GM21447 (cell line): ENCODE measurements around the gene SATB2.

ENCODE experiments used
- ATAC-seq: cut with Tn5 transposase; IDR thresholded peaks from one replicate; pipeline ENCODE4 v1.9.1; 2021; ENCODE audit not compliant: unreplicated experiment

The SATB2 gene

DNA sequence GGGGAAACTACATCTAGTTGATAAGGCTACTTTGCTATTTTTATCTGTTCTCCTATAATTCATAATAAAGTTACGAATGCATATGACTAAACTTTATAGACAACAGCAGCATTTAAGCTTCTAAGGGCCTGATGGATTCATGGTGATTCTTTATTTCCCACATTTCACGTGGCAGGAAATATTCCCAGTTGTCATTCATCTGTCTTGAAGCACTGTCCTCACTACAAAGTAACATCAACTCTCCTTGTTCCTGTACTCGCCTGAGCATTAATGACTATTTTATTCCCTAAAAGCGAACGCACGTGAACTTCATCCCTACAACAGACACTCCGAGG lies 2.6 kb downstream of the SATB2 start:
- no peak for ATAC-seq

DNA sequence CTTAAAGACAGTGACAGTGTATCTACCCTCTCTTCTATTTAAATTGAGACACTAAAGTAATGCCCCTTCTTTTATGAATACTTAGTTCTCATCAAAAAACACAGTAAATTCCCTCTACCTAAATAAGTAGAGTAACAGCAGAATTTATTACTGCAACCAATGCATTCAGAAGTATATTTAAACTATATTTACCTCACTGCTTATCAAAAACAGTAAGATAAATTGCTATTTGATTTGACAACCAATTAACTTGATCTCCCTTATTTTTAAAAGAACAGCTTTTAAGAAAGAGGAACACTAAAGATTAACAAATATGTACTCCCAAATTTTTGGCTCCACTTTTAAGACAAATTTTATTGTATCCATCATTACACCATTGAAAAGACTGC lies 4.8 kb downstream of the SATB2 start:
- no peak for ATAC-seq

DNA sequence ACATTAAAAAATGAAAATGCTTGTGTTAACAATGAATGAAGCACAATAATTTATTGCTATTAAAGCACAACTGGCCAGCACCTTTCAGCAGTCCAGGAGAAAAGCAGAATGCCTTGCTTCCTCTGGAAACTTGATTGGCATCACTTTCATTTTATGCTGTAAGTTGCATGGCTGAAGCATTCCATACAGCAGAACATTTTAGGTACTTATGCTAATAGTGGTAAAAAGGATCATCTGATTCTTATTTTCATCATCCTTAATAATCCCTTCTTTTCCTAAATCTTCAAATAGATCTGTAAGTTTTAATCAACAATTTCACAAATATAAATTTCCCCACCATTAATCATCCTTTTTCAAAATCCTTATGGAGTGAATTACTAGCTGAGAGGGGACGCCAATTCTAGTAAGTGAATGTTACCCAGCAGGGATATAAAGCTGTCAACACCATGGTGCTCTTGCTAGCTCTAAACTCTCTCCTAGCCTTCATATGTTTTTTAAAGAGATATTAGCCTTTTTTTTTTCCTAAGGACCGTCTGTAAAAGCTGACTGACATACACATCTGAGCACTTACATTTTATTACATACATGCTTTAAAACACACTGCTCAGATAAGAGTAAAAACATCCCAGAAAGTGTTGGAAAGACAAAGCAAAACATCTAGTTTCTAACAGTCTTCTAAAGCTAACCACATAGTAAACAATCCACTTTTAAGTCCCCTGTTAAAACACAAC lies 5.3 kb downstream of the SATB2 start:
- no peak for ATAC-seq

DNA sequence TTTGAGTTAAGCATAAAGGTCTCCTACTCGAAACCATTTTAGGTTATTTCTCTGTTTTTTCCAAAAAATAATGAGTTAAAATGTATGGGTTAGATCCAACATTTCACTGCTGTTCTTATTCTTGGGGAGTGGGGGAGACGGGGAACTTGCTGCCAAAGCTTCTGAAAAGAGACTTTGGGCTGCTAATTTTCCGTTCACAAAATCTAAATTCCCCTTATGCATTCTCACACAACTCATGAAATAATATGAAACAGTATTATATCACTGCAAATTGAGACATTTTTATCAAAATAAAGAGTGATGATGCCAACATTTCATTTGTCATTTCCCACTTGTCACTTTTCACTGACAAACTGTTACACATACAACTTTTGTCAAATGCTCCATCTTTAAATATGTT lies 7.8 kb downstream of the SATB2 start:
- ATAC-seq: no peak

DNA sequence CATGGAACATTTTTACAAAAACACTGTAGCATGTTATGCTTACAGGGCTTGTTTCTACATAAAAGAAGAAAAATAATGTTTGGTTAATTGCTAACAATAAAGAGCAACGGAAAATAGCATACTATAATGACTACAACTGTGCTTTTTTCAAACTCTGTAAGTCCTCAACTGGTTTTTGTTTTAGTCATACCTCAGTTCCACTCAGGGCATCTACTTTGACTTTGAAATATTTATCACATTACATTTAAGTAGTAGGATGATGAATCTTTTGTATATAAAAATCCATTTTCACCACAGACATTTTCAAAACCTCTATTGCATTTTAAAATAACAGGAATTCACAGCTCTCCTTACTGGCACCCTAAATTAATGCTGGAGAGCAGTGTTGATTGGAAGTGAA lies 8.3 kb downstream of the SATB2 start:
- ATAC-seq: no peak

DNA sequence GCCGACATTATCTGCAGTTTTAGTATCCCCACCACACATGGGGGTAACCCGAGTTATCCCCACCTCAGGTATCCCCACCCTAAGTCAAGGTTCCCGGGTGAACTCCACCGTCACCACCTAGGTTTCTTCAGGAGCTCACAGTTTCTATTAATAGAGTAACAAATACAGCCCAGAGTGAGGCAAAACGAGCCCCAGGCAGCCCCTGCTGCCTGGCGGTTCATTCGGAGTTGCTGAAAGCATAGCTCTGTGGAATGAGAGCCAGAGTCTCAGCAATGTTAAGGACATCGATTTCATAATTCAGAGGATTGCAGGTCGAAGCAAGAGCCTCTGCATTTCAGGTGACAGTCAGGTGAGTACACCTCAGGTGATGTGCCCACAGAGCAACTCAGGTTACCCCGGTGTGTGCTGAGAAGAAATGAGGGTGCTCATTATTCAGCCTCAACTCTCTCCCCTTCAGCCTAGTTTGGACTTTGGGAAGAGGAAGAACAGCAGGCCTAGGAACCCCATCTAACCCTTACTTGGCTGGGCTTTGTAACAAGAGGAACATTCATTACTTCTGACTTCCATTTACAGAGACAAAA lies 10.7 kb downstream of the SATB2 start:
- no peak for ATAC-seq

DNA sequence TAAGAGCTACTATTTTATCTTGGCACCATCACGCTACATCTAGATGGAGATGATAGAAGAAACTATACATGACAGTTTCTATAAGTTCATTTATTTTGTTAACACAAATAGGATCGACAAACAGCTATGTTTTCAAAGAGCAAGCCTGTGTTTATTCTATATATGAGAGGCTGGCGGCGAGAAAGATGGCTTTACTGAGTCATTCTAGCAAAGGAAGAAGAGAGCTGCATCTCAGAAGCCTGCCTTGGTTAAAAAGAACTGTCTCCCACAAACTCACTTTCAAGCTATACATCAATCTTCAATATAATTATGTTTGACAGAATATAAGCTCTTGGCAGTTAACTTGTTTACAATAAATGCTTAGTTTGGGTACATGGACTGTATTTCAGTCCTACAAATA lies 13.0 kb downstream of the SATB2 start:
- ATAC-seq: no peak

DNA sequence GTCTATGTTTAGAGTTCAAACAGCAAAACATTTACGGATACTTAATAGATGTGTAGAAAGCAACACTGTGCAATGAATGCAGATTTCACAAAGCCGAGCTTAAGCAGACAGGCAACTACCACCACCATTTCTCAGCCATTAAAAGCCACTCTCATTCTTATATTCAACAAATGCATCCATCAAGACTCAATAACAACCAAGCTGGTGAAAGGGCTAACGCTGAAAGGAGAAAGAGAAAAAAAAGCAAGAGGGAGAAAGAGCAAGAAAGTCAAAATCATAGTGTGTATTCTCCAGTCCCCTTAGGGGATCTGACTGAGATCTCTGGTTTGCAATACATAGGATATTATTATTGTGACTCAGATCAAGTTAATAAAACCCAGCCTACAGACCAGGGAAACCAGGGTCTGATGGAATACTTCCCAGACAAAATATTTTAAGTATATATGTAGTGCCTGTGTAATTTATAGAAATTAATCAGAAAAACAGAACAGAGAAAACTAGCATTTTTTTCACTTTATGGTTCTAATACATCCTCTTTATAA lies 14.1 kb downstream of the SATB2 start:
- ATAC-seq: no peak

DNA sequence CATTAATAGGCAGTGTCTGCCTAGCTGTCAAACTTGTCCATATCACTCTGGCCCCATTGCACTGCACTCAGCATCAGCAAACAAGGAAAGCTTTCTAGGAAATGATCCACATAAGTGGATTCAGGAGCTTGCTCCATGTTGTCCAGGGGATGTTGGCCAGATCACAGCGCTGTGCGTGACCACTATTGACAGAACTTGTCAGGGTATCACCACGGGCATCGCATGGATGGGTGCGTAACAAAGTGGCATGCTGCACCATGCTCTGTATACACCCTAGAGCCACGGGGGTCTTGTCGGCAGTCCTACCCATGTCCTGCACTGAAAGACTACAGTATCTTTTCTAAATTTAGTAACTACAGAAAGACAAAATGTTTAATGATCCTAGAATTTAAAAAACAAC lies 15.6 kb downstream of the SATB2 start:
- no peak for ATAC-seq

DNA sequence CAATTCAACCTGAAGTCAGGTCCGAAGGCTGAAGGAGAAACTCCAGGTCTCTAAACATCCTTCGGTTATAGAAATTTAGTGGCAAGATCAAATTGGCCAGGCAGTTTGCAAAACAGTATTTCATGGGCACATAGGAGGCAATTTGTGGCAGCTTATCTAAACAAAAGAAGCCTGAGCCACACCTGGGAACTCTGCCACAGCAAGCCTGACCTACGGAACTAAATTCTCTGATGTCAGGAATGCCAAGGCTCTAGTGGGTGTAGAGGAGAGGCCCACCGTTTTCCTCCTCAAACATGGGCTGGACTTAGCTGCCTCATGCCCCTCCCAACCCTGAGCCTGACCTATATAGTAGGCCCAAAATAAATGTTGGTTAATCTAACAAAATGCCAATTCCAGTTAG lies 16.0 kb downstream of the SATB2 start:
- no peak for ATAC-seq

DNA sequence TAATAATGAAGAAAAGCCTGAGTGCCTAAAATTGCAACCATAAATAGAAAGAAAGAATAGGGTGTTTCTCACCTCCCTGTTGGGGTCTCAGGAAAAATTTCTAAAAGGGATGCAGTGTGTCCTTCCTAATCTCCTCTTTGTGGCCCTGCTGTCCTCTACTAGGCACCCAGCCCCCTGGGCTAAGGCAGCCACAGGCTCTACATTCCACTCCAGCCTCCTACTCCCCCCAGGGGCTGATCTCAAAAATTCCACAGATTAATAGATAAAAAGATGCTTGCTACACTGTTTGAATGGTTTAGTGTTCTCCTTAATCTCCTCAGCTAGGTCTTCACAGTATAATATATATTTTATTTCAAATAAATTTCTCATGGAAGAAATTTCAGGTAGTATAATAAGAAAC lies 17.6 kb downstream of the SATB2 start:
- ATAC-seq: no peak

DNA sequence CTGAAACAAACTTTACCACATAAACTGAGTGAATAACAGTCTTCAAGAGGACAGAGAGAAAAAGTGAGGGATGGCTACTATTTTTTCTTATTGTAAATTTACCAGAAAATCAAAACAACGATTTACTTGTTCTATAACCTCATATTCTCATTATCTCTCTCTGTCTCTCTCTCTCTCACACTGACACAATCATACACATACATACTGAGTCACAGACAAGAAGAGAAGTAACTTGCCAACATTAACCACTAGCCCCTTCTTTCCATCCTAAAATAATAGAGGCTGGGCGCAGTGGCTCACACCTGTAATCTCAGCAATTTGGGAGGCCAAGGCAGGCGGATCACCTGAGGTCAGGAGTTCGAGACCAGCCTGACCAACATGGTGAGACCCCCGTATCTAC lies 18.2 kb downstream of the SATB2 start:
- ATAC-seq: no peak

DNA sequence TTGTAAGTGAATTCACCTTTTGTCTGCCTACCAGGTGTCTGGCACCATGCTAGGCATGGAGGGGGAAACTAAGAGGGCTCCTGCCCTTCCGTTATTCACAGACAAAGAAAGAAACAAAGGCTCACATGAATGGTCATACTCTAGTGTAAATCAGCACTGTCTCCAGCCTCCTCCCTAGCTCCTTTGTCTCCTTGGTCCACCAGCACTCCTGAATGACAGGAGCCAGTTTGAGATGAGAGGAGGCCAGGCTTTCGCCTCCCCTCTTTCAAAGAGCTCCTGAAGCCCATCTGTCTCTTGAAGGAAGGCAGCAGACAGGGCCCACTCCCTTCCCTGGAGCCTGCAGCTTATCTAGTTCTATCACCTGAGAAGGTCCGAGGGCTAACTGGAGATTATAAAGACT lies 18.7 kb downstream of the SATB2 start:
- ATAC-seq: no peak

DNA sequence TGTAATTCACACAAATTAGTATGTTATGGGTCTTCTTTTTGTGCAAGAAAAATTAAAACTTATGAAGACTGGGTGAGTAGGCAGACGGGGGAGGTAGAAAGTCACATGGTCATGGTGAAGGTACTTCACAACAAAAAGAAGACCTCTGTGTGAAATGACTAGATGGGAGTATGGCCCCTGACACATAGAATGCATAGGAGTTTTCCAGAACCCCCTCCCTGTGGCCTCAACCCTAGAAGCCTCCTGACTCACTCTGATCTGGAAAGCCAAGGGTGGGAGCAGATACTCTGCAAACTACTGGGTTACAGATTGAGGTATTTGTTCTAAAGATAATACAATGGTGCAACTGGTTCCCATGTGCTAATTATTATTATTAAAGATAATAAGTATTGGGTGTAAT lies 23.2 kb downstream of the SATB2 start:
- ATAC-seq: no peak

DNA sequence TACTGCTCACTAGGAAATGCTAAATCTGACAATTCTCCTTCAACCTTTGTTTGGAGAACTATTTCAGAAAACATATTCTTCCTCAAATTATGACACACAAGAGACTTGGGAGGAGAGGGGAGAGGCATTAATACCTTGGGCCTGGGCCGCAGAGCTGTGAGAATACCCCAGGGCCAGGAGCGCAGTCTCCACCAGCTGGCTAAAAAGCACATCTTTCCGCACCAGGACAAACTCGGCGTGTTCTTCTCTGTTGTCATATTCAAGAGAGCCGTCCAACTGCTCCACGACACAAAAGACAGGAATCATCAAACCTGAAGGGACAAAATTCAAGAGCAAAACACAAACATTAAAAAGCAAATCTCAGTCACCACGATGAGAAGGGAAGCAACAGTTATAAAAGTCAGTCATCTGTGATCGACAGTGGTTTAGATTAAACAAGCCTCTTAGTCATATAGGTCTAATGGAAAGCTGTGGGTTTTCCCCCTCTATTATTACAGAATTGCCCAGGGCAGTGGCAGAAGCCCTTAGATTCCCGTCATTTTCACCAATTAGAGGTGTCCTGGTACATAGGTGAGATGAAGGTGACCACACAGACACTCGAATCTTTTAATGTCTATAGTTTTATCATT lies 24.4 kb downstream of the SATB2 start:
- no peak for ATAC-seq

DNA sequence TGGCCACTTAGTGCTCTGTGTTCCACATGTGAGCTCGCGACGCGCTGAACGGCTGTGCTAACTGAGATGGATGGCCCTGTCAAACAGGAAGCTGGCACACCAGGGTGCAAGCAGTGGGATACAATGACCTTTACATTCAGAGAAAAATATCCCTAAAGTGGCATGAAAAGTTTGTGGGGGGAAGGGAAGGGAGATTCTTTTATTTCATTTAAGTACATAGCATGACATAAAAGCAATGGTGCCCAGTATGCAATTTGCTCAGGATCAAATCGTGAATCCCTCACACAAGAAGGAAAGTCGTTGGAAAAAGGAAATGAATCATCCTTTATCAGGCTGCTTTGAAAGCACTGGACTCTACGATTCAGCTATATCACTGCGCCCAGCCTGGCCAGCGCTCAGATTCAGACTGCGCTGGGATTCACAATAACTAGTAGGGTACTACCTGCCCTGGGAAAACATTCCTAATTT lies 26.0 kb downstream of the SATB2 start:
- no peak for ATAC-seq

DNA sequence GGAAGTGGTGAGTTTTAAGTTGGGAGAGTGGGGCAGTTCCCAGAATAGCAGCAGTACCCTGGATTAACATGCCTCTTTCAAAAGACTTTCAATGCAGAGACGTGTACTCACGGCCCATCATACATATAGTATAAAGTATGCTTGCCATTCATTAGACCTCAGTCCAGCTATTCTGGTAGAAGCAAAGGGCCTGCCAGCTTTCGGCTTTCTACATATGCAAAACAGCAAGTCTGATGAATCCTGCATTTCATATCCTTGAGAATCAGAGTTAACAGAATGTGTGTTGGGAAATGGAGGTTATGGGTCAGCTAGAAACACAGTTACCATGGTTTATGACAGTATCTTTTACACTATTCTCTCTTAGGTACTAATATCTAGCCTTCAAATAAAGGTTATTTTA lies 27.5 kb downstream of the SATB2 start:
- no peak for ATAC-seq

DNA sequence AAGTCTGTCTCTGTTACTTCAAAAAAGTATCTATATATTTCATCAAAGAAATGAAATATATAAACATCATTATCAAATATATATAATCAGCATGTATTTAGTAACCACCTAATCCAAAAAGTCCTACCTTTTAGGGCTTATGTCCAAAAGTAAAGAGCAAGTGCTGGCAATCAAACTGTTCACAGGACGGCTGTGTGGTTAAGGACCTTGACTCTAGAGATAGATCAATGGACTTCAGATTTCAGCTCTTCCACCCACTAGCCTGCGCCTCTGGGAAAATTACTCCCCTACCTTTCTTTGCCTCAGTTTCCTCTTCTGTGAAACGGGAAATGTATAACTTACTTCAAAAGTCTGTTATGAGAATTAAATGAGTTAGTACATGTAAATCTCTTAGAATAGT lies 29.4 kb downstream of the SATB2 start:
- no peak for ATAC-seq

DNA sequence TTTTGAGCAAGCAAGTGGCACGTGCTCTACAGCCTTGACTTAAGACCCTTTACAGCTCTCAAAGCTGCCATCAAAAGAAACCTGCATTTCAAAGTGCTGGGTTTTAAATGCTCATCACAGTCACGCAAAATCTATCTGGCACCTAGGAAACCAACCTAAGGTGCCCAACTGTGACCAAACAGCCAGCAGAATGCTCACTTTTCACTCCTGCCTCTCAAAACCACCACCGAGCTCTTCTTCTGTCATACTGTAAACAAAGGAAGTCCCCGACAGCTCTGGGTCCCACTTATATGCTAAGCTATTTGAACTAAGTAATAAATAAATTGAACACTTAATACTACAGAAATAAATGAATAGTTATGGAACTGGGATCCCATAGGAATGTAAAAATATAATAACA lies 33.6 kb downstream of the SATB2 start:
- ATAC-seq: no peak

DNA sequence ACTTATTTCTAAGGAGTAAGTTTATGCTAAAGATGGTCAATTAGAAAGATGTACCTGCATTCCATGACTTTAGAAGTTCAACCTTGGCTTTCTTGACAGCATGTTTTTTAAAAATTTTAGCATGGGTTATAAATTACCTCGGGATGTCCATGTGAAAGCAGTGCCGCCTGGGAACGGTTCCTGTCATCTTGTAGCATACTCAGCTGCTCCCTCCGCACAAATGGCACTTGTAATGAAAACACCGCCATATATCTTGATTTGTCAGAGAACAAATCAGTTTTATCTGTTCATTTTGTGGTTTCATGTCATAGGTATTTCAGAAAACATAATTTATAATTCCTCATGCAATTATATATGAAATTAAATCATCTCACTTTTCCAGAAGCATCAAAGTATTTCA lies 38.3 kb downstream of the SATB2 start:
- no peak for ATAC-seq

DNA sequence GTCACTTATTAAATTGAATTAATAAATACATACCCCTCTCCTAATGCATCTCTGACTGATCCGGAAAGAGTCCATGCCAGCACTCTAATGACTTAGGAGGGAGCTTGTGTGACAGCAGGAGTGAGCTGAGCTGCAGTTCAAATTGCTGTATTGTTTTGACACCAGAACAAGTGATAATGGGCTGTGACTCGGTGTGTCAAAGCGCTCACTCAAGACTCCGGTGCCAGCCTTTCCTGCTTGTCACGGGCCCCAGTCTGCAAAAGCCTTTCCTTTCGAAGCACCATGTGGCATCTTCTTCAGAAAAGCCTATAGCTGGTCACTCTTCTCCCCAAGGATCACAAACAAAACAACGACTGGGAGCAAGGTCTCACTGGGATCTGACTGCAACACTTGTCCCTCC lies 43.3 kb downstream of the SATB2 start:
- ATAC-seq: no peak

DNA sequence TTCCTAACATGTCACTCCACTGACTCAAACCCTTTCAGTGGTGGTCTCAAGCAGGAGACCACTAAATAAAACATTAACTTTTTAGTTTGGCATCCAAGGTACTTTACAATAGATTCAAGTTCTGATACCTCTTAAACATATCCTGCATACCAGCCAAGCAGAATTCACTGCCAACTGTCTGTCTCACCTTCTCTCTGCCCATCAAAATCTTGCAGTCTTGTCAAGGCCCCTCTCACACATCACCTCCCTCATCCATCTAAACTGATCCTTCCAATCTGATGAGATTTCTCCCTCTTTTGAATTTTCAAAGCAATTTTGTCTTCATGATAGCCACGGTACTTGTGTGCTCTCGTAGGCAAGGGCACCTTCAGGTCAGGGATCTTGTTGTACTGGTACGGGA lies 43.7 kb downstream of the SATB2 start:
- ATAC-seq: no peak
